NCI-H1092 (cell line): ENCODE measurements around the gene CDIPT.

ENCODE experiments used
- DNase-seq: peaks from one replicate; lab custom pipeline; 2025; lab: John Stamatoyannopoulos, UW

The CDIPT gene

DNA sequence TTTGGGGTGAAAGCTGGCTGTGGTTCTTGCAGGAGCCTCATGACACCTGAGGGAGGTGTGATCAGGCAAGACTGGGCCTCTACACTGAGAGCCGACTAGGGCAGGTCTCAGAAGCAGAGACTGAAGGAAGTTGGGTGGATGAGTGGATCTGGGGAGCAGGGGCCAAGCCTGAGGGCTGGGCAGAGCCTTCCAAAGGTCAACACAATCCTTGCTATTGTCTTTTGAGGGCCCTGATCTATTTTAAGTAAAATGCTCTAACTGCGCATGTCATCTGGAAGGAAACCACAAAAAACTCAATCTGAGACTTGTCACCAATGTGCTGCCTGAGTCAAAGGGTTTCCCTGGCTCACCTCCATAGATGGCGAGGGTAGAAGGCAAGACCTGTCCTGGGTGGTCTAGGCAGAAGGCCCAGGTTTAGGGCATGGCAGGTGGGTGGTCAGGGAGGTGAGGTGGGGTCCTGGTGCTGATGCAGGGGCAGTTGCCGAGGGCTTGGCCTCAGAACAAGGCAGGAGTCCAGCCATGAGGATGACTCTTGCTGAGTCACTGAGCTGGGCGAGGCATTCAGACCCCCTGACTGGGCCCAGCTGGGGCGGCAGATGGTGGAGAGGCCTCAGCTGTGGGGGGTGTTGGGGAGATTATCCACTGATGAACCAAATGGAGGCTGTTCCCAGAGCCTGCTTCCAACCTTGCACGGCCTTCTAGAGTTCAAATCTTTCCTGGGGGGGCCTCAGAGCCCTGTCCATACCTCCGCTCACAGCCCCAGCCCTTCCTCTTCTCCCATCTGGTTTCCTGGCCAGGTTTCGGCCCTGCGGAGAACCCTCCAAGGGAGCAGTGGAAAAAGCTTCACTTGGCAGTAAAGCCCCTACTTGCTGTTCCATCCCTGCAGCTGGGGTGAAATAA is 37.6 kb downstream of the CDIPT start:
- no peak for DNase-seq

DNA sequence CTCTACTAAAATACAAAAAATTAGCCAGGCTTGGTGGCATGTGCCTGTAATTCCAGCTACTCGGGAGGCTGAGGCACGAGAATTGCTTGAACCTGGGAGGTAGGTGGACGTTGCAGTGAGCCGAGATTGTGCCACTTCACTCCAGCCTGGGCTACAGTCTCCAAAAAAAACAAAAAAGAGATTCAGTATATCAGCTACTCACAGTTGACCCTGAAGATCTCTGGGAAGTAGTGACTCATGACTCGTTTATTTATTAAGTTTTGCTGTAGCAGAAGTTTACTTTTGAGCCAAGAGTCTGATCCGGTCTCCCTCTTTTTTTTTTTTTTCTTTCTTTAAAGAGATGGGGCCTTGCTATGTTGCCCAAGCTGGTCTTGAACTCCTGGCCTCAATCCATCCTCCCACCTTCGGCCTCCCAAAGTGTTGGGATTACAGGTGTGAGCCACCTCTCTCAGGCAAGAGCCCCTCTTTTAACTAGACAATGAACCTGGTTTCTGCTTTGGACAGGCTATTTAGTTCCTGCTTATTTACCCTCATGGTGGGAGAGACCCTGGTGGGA is 38.4 kb downstream of the CDIPT start:
- DNase-seq: no peak

DNA sequence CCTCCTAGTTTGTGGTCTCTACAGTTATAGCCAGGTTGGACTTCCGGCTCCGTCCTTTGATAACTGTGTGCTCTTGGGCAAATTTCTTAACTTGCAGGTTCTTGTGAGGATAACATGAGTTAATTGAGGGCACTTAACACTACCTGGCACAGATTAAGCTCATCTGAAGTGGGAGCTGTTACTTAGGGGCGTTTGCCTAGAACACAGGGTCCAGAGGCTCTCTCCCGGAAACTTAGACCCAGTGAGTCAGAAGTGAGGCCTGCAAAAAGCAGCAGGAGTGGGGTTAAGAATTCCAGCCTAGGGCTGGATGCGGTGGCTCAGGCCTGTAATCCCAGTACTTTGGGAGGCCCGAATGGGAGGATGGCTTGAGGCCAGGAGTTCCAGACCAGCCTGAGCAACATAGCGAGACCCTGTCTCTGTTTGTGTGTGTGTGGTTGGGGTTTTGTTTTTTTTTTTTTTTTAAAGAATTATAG is 41.3 kb downstream of the CDIPT start:
- DNase-seq: no peak

DNA sequence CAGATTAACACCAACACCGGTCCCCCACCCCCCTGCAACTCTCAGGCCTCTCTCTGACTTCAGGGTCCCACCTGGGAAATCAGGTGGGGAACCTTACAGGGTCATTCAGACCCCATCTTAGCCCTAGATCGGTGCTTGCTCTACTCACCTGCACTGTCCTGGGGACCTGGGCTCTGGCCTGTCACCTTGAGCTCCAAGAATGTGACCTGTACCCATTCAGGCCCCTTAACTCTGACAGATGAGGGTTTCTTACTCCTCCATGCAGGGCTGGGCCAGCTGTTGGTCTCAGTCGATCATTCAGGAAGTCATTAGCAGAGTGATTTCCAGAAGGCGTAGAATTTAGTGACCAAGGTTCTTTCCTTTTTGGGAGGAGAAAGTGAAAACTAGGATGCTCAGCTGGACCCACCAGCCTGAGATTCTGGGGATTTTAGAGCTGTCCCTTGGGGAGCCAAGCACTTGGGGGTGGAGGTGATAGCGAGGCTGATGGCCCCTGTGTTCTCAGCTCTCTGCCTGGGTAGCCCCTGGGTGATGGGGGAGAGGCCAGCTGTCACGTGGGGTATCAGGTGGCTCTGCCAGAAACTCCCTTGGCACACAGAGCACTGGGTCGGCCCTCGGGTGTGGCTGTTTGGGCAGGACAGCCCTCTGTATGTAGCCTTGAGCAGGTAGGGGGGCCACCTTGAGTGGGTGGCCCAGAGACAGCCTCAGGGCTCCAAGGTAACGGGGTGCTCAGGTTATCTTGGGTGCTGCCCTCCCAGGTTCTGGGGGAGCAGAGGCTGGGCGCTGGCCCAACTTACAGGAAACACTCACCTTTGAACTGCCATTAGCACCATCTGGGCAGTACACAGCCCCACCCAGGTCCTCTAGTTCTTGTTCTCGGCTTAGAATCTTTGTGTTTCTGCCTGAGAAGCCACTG is 42.0 kb downstream of the CDIPT start:
- no peak for DNase-seq

DNA sequence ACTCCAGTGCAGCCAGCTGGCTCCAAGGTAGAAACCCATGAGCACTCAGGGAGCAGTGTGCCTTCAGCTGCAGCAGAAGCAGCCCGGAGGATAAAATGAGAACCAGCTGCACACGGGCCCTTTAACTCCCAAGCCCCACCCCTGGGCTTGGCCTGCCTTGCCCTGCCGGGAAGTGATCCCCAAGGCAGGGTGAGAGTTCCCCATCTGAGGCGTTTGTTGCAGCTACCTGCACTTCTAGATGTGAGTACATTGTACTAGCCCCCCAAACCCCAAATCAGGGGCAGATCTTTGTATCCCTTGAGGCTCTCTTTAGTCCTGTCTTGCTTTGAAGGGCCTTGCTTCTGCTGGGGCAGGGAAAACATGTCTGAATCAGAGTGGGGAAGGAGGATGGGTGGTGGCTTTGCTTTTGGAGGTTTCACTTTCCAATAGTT is 42.7 kb downstream of the CDIPT start, which contains the start of gene MVP:
Gene MVP (plus strand): TSS at position 192 of the 431 bp plus-strand sequence. CDS start 10,088 bp downstream, outside the sequence.
- DNase-seq: no peak

DNA sequence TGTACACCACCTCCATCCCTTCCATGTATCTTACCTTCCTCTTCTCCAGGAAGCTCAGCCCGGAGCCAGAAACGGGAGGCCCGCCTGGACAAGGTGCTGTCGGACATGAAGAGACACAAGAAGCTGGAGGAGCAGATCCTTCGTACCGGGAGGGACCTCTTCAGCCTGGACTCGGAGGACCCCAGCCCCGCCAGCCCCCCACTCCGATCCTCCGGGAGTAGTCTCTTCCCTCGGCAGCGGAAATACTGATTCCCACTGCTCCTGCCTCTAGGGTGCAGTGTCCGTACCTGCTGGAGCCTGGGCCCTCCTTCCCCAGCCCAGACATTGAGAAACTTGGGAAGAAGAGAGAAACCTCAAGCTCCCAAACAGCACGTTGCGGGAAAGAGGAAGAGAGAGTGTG is 43.5 kb downstream of the CDIPT start:
- DNase-seq: no peak

DNA sequence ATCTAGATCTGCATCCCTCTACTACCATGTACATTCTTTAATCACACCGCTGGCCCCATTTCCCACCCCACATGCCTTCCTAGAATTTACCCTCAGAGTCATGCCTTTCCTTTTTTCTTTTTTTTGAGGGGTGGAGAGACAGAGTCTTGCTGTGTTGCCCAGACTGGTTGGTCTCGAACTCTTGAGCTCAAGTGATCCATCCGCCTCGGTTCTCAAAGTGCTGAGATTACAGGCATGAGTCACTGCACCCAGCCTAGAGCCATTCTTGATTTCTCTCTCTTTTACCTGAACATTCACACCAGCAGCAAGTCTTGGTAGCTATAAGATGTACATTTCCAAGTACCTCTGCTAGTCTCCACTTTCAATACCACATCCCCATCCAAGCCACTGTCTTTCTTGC is 44.9 kb downstream of the CDIPT start:
- no peak for DNase-seq

DNA sequence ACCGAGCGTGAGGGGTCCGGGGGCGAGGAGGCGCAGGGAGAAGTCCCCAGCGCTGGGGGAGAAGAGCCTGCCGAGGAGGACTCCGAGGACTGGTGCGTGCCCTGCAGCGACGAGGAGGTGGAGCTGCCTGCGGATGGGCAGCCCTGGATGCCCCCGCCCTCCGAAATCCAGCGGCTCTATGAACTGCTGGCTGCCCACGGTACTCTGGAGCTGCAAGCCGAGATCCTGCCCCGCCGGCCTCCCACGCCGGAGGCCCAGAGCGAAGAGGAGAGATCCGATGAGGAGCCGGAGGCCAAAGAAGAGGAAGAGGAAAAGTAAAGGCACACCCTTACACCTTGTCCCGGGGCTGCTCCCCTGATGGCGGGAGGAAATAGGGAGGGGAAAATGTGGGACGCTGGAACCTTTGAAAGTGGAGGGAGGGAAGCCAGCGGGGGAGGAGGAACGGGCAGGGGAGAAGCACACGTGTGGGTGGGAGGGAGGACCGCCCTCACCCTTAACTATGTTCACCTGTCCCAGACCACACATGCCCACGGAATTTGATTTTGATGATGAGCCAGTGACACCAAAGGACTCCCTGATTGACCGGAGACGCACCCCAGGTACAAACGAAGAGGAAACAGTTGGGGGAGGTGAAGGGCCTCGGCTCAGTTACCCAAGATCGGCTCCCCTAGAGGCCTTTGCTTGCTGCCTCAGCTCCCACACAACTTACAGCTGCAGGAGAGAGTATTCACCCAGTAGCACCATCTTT is 46.2 kb downstream of the CDIPT start:
- peak; percentile 24 for DNase-seq

DNA sequence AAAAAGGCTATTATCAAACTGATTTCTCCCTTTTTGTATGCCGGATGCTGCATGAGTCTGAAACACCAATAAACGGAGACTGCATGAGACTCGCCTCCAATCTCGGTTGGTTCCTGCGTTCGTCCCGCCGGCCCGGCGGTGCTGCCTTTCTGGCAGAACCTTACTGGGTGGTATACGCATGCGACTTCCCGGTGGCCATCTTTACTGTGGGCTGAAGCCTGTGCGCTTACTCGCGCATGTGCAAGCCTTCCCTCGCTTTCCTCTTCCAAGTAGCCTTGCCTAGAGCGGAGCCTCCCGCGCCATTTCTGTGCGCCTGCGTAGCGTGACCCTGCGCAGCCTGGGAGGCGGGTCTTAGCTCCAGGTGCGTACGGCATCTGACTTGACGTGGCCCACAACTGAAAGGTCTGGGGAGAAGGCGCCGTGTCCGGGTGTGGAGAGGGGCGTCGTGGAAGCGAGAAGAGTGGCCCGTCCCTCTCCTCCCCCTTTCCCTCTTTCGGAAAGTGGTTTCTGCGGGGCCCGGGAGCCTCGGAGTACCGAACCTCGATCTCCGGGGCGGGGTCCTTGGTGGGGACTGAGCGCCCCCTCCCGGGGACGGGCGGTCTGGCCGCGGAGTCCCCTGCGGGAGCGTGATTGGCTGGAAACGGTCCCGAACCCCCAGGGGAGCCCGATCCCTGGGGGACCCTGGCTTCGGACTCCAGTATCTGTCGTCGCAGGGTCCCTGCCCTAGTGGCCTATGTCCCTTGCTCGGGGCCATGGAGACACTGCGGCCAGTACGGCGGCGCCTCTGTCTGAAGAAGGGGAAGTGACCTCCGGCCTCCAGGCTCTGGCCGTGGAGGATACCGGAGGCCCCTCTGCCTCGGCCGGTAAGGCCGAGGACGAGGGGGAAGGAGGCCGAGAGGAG is 47.0 kb downstream of the CDIPT start, which contains the start of gene PAGR1:
Gene PAGR1 (plus strand): TSS at position 360 of the 901 bp plus-strand sequence. CDS start 374 bp downstream, at position 734.
- peak; percentile 99 for DNase-seq

DNA sequence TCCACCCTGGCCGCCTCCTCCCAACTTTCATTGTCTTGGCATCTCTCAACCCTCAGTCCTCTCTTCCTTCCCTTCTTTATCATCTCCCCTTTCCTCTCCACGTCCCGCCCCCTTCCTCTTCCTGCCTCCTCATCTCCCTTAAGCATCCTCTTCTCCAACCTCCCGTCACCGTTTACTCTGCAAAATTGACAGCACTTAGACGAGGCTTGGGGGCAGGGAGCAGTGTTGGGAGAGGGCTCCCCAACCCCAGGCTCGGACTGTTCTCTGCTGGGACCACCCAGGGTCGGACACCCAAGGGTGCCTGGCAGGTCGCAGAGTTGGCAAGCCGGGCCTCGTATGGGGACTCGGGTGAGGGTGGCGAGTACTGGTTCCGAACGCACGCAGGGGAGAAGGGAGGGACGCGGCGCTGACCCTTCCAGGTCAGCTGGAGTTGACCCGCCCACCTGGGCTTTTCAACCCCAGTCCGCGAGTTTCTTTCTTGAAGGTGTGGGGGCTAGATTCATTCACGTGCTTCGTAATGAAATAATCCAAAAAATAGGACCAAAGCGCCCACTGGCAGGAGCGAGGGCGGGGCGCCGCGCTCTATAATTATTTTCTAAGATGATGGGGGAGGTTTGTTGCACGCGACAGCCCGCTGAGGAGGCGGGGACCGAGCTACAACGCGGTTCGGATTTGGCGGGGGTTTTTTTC is 47.8 kb downstream of the CDIPT start:
- peak; percentile 78 for DNase-seq

DNA sequence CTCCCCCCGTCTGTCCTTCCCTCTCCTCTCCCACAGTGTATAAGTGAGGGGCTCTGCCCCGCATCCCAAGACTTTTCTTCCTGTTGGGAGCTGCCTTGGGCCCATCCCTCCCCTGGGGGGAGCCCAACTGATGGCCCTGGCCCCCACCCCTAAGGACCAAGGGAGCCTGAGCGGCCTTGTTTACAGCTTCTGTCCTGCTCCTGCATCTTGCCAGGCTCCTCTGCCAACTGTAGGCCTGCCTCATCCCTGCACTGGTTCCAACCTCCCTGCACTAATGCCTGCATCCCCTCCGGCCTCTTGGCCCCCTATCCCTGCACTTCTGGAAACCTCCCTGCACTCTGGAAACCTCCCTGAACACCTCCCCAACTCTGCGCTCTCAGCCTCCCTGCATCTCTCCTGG is 48.4 kb downstream of the CDIPT start:
- DNase-seq: no peak

DNA sequence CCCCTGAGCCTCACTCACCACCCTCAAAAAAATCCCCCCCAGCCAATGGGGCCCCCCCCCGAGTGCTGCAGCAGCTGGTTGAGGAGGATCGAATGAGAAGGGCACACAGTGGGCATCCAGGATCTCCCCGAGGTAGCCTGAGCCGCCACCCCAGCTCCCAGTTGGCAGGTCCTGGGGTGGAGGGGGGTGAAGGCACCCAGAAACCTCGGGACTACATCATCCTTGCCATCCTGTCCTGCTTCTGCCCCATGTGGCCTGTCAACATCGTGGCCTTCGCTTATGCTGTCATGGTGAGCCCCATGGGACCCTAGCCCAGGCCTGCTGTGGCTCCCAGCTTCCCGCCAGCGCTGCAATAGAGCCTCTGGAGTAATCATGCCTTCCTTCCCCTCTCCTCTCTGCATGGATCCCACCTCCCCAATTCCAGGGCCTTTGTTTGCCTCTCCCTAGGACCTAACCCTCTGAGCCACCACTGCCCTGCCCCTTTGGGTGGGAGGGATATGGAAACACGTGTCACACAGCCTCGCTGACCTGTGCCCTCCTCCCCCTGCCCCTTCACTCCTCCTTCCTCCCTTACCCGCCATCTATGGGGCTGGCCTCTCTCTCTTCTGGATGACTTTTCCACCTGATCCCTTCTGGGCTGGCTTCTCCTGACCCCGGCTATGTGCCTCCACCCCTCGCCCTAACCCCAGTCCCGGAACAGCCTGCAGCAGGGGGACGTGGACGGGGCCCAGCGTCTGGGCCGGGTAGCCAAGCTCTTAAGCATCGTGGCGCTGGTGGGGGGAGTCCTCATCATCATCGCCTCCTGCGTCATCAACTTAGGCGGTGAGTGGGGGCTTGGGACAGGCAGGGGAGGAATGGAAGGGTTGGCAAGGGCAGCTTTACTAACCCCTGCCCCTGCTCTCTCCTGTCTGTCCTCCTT is 49.1 kb downstream of the CDIPT start:
- no peak for DNase-seq

DNA sequence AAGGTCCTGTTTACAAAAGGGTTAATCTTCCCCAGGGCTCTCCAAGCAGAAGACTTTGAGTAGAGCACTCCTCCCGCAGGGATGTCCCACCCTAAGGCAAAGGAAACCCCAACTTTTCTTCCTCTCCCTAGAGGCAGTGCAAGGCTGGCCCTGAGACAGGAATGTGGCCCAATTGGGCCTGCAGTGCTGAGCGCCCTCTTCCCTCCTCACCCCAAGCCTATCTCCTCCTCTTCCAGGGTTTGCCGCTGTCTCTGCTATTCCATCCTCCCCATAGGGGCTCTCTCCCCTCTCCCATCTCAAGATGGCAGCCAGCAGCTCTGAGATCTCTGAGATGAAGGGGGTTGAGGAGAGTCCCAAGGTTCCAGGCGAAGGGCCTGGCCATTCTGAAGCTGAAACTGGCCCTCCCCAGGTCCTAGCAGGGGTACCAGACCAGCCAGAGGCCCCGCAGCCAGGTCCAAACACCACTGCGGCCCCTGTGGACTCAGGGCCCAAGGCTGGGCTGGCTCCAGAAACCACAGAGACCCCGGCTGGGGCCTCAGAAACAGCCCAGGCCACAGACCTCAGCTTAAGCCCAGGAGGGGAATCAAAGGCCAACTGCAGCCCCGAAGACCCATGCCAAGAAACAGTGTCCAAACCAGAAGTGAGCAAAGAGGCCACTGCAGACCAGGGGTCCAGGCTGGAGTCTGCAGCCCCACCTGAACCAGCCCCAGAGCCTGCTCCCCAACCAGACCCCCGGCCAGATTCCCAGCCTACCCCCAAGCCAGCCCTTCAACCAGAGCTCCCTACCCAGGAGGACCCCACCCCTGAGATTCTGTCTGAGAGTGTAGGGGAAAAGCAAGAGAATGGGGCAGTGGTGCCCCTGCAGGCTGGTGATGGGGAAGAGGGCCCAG is 50.0 kb downstream of the CDIPT start:
- no peak for DNase-seq

DNA sequence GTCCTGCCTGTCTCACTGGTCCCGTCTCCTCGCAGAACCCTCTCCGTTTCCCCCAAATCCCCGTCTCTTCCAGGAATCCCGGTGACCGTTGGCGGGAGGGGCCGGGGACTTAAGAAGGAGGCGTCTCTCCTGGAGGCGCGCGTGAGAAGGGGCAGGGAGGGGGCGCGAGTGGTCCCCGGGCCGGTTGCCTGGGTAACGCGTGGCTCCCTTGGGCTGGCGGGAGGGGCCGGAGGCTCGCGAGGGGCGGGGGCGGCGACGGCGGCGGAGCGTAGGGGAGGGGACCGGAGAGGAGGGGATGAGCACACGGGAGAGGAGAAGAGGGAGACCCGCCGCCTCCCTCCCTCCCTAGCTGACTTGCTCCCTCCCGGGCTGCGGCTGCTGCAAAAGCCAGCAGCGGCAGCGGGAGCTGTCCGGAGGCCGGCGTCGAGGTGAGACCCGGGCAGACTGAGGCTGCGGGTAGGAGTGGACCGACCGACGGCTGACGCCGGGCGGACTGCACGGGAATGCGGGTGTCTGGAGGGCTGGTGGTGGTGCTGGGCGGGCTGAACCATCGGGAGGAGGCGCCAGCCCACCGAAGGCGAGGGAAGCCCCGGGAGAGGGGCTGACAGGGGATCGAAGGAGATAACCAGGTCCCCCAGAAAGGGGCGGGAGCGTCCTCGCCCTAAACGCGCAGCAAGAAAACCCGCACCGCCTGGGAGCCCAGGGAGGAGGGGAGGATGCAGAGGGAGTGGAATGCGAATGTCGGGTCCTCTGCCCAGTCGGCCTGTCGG is 50.9 kb downstream of the CDIPT start, which contains the start of gene PRRT2:
Gene PRRT2 (plus strand): TSS at position 298 of the 770 bp plus-strand sequence. CDS start 862 bp downstream, outside the sequence.
- DNase-seq: peak; percentile 65

DNA sequence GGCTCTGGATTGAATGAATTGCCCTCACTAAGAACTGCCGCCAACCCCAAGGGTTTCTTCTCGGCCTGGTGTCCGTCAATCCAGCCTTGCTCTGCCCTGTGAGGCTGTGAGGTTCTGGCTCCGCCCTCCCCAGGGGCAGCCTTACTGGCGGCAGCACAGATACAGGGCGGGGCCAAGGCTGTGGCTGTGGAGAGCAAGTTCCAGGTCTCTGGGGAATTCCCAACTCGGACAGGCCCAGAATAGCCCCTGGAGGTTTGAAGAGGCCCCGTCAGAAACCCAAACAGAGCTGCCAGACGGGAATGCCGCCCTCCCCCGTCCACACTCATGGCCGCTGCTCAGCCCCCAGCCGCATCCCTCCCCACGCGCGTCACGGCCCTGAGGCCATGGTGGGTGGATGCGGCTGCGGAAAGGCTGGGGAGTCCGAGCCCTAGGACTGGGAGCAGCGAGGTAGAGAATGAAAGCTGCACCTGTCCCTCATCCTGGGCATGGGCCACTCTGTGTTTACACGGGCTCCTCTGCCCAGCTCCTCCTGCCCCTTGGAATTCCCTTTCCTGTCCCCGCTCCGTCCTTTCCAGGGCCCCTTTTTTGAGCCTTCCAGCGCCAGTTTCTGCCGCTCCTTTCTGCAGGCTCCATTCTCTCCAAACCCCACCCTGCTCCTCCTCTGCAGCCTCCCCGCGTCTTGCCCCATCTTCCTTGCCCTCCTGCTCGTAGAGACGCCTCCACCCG is 51.7 kb downstream of the CDIPT start:
- DNase-seq: peak; percentile 84

DNA sequence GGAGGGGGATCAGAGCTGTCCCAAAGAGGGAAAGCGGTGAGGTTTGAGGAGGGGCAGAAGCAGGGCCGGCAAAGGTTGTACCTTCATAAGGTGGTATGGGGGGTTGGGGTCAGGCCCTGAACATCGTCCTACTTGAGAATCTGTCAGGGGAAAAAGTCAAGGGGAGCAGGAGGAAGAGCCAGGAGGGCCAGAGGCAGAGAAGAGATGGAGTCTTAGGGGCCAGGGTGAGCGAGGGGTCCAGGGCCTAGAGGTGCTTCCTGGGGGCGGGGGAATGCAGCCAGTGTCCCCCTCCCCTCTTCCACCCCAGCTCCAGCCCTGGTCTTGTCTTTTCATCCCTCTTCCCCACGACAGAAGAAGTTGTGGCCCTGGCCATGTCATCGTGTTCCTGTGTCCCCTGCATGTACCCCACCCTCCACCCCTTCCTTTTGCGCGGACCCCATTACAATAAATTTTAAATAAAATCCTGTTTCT is 52.3 kb downstream of the CDIPT start:
- DNase-seq: no peak
